K562 (cell line): ENCODE results near the gene TPCN1. TPM values are rescaled to one million over a fixed set of nuclear protein-coding genes. Genes with fewer than 3 reads are reported as not detected.
A peak's percentile ranks its signal among the peaks of the same experiment; 100 is the strongest.

Experiments used
- ATAC-seq: fragments of 200-7000 bp; cut with Tn5 transposase; 3 replicates; pipeline ENCODE4 v1.9.1; 2020; ENCODE audit warnings: moderate library complexity
- BruUV-seq: library from RNA; stranded (reverse); fragments of 400-500 nt; replicated peaks from 2 replicates; lab custom pipeline; 2021; lab: Mats Ljungman, UMichigan
- CTCF ChIA-PET: fragments of 300-600 bp; formaldehyde crosslinking; extraction: SDS; loops from one replicate; lab custom pipeline; 2021; ENCODE audit warnings: low intra/inter-chr PET ratio; lab: Yijun Ruan, JAX
- POLR2A ChIA-PET: fragments of 300-600, 350-650 bp; sonication (Branson Sonifier 250); formaldehyde crosslinking; extraction: SDS; loops from one replicate; lab custom pipeline; 2021; ENCODE audit warnings: antibody characterized with exemption, inconsistent platforms; lab: Yijun Ruan, JAX
- DNase-seq, 4 experiments: peaks; one replicate each; pipeline versions ENCODE4 v3.0.0 to v3.0.0-alpha.2; 2011 to 2018; ENCODE audit warnings: low spot score in 3 of 4, mixed read lengths in 3 of 4; ENCODE audit errors: extremely low read depth in 1 of 4
- FAIRE-seq: peaks from 2 replicates; lab custom pipeline; 2011; peaks lifted over from hg19 to GRCh38; lab: Jason Lieb, UNC
- H2AFZ ChIP-seq: 2 replicates; pipeline ENCODE4 v1.6.0; 2011; ENCODE audit warnings: low read depth, low read length, control low read depth, inconsistent platforms
- H3K27ac ChIP-seq: fragments of 200-600 bp; 3 replicates; pipeline ENCODE4 v1.8.0; 2011; ENCODE audit warnings: low read depth, mild to moderate bottlenecking, control low read depth, inconsistent platforms, low read length, moderate library complexity, mixed read lengths; ENCODE audit errors: extremely low read depth
- H3K27me3 ChIP-seq, 2 experiments: fragments of 300-600 bp in 1 of 2; 2 replicates in 1 of 2; 3 replicates in 1 of 2; pipeline versions ENCODE4 v1.6.0 to v1.8.0; 2011; ENCODE audit warnings: inconsistent platforms in 2 of 2, low read length in 2 of 2, mild to moderate bottlenecking in 1 of 2, mixed read lengths in 1 of 2, moderate library complexity in 1 of 2; ENCODE audit not compliant: control insufficient read depth in 2 of 2, insufficient read depth in 2 of 2
- H3K36me3 ChIP-seq: fragments of 300-600 bp; 3 replicates; pipeline ENCODE4 v1.8.0; 2011; ENCODE audit warnings: mild to moderate bottlenecking, low read length, inconsistent platforms; ENCODE audit not compliant: control insufficient read depth, insufficient read depth
- H3K4me1 ChIP-seq, 2 experiments: fragments of 200-600 bp in 1 of 2; replicated peaks in 1 of 2; 2 replicates in 1 of 2; 3 replicates in 1 of 2; pipeline versions ENCODE4 v1.5.1 to v1.8.0; 2011; ENCODE audit warnings: inconsistent platforms in 2 of 2, low read length in 2 of 2, mild to moderate bottlenecking in 1 of 2, mixed read lengths in 1 of 2, moderate library complexity in 1 of 2; ENCODE audit not compliant: control insufficient read depth in 2 of 2, insufficient read depth in 2 of 2
- H3K4me2 ChIP-seq: 2 replicates; pipeline ENCODE4 v1.6.1; 2011; ENCODE audit warnings: low read length, control low read depth, inconsistent platforms, mixed read lengths; ENCODE audit not compliant: insufficient read depth
- H3K4me3 ChIP-seq: fragments of 200-600 bp; sonication (generic), shearing (Covaris generic); 2 replicates; pipeline ENCODE4 v1.5.1; 2016; ENCODE audit warnings: control low read depth, inconsistent platforms
- H3K79me2 ChIP-seq: fragments of 200-600 bp; 3 replicates; pipeline ENCODE4 v1.8.0; 2011; ENCODE audit warnings: low read length, inconsistent platforms; ENCODE audit not compliant: control insufficient read depth, insufficient read depth
- H3K9ac ChIP-seq, 2 experiments: 2 replicates each; pipeline versions ENCODE4 v1.6.0 to v1.6.1; 2011; ENCODE audit warnings: low read depth in 2 of 2, low read length in 2 of 2, control low read depth in 1 of 2, inconsistent platforms in 1 of 2, mild to moderate bottlenecking in 1 of 2, mixed read lengths in 1 of 2; ENCODE audit not compliant: insufficient read depth in 1 of 2
- H3K9me1 ChIP-seq: one replicate; pipeline ENCODE4 v1.6.0; 2011; ENCODE audit warnings: inconsistent platforms, mild to moderate bottlenecking, low read length, moderate library complexity; ENCODE audit not compliant: control insufficient read depth, insufficient read depth
- H3K9me3 ChIP-seq: replicated peaks from 2 replicates; pipeline ENCODE4 v1.5.1; 2011; ENCODE audit warnings: low read depth, low read length, inconsistent platforms; ENCODE audit not compliant: control insufficient read depth, insufficient read depth
- H4K20me1 ChIP-seq: replicated peaks from 2 replicates; pipeline ENCODE4 v1.6.1; 2011; ENCODE audit warnings: low read length, inconsistent platforms, mixed read lengths; ENCODE audit not compliant: control insufficient read depth, insufficient read depth
- COPS2 ChIP-seq: fragments of 450-650 bp; conservative IDR thresholded peaks from 2 replicates; pipeline ENCODE4 v1.6.1; 2016; ENCODE audit warnings: mild to moderate bottlenecking, moderate library complexity
- HSF4 ChIP-seq: fragments of 250-450 bp; sonication (Bioruptor Pico); IDR thresholded peaks from 2 replicates; pipeline ENCODE4 v2.1.2; 2022; ENCODE audit warnings: mild to moderate bottlenecking, moderate library complexity, borderline replicate concordance
- MAZ ChIP-seq, 2 experiments: fragments of 450-650 bp in 1 of 2; sonication (generic) in 1 of 2; formaldehyde crosslinking; IDR thresholded peaks in 1 of 2; conservative IDR thresholded peaks in 1 of 2; 2 replicates each; pipeline versions ENCODE4 v1.4.0 to v1.5.0; 2020; ENCODE audit warnings: mild to moderate bottlenecking in 1 of 2, missing genetic modification reagents in 1 of 2
- POLR3A ChIP-seq: IDR thresholded peaks from 2 replicates; pipeline ENCODE4 v1.6.1; 2011; ENCODE audit warnings: borderline replicate concordance, mild to moderate bottlenecking, moderate library complexity; ENCODE audit not compliant: insufficient read length, insufficient read depth; ENCODE audit errors: extremely low read depth
- RAD21 ChIP-seq, 2 experiments: fragments of 250-450 bp in 1 of 2; fragments of 450-650 bp in 1 of 2; sonication (Bioruptor Pico) in 1 of 2; formaldehyde crosslinking in 1 of 2; IDR thresholded peaks in 1 of 2; conservative IDR thresholded peaks in 1 of 2; 2 replicates each; pipeline versions ENCODE4 v1.4.0 to v1.8.0; 2020 to 2022; ENCODE audit warnings: mild to moderate bottlenecking in 2 of 2, moderate library complexity in 1 of 2
- ZNF263 ChIP-seq: sonication (generic); formaldehyde crosslinking; IDR thresholded peaks from 2 replicates; pipeline ENCODE4 v1.8.0; 2022; ENCODE audit warnings: mild to moderate bottlenecking, missing genetic modification reagents, borderline replicate concordance
- ZNF324 ChIP-seq: fragments of 250-450 bp; sonication (Bioruptor Pico); IDR thresholded peaks from 2 replicates; pipeline ENCODE4 v1.4.0; 2020; ENCODE audit warnings: mild to moderate bottlenecking
- ZNF79 ChIP-seq: fragments of 250-450 bp; sonication (Bioruptor Pico); IDR thresholded peaks from 2 replicates; pipeline ENCODE4 v1.4.0; 2020; ENCODE audit warnings: low read depth, mild to moderate bottlenecking, moderate library complexity
- WGBS: fragments of 100-300 bp; shearing (Covaris generic); methylation state at CpG from one replicate; pipeline ENCODE4 v1.1.6; 2016; ENCODE audit warnings: low coverage, mixed read lengths; ENCODE audit not compliant: insufficient coverage; ENCODE audit errors: missing lambda C conversion rate; 5-methylcytosine and 5-hydroxymethylcytosine counted together
- in situ Hi-C: fragments of 300-500 bp; cut with MboI; formaldehyde crosslinking; loops from 4 replicates; pipeline ENCODE4 v1.15.0; 2018; ENCODE audit warnings: inconsistent platforms, mixed read lengths
- intact Hi-C: fragments of 100-400 bp; cut with micrococcal nuclease; formaldehyde crosslinking; loops from 2 replicates; pipeline ENCODE4 v1.14.2; 2022
- polyA plus RNA-seq, 8 experiments: library from polyadenylated mRNA; depleted of rRNA in 4 of 8; stranded (reverse) in 5 of 8; unstranded in 3 of 8; fragments of >200 nt; fragmentation: Nextera tagmentation in 2 of 8; fragmentation: Illumina TruSeq in 1 of 8; extraction: Ambion mirVana in 2 of 8; extraction: Trizol in 1 of 8; gene quantifications; 2 replicates each; pipeline versions ENCODE4 v1.2.1 to v1.2.3, GENCODE V29; 2011 to 2014; ENCODE audit warnings: inconsistent platforms in 1 of 8, missing spikeins in 1 of 8
- total RNA-seq, 7 experiments: library from RNA; depleted of rRNA in 6 of 7; stranded (reverse); fragments of >200 nt in 6 of 7; fragmentation: Illumina TruSeq in 2 of 7; extraction: Trizol in 2 of 7; gene quantifications; 2 replicates each; pipeline versions ENCODE4 v1.2.1 to v1.2.3, GENCODE V29; 2011 to 2021; ENCODE audit warnings: low replicate concordance in 1 of 7
- TF ChIP-seq, protein P1 (sequence below), 2 experiments: fragments of 450-650 bp; IDR thresholded peaks; 2 replicates each; pipeline ENCODE4 v1.6.1; 2016
- TF ChIP-seq, protein P2 (sequence below): fragments of 200-800 bp; sonication (Bioruptor generic); IDR thresholded peaks from 2 replicates; pipeline ENCODE4 v1.6.1; 2017; ENCODE audit warnings: missing genetic modification characterization, missing compliant biosample characterization
- TF ChIP-seq, protein P3 (sequence below), 2 experiments: fragments of 450-650 bp; IDR thresholded peaks; 2 replicates each; pipeline ENCODE4 v1.6.1; 2018; ENCODE audit warnings: mild to moderate bottlenecking in 2 of 2, low read depth in 1 of 2; ENCODE audit not compliant: partially characterized antibody in 2 of 2
- TF ChIP-seq, protein P4 (sequence below): fragments of 450-650 bp; formaldehyde crosslinking; IDR thresholded peaks from 2 replicates; pipeline ENCODE4 v1.4.0; 2022; ENCODE audit warnings: missing genetic modification characterization

Gene TPCN1
- total and polyA plus RNA-seq, 9 of the 15 experiments (the other 6 are each of a cell fraction or from before 2014, with no cell fraction given): 0.80 to 23.8 (median 7.4) TPM

DNA sequence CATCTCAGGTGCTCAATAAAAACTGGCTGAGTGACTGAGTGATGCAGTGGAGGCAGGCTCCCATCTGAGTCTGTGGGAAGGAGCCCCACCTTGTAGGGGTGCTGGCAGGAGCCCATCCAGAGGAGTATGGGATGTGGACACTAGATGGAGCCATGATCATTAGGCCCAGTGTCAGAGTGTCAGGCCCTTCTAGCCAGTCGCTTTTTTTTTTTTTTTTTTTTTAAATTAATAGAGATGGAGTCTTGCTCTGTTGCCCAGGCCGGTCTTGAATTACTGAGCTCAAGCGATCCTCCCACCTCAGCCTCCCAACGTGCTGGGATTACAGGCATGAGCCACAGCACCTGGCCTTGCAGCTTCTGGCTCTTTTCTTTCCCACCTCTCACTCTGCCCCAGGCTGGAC, 24.3 kb upstream of the TPCN1 start:
- ChIA-PET POLR2A (interaction anchor here (0.8 kb wide), 1 partner anchor 24 kb away, joined by 3 read pairs; the partner anchor contains the start of gene TPCN1), CTCF (no interaction called here)
- Histone ChIP-seq H3K4me2 (no peak overlapping the region), H2AFZ (no peak overlapping the region), H3K27ac (no peak overlapping the region), H4K20me1 (peaks cover 4% of the 10 kb centered on the region; the same call in 1 of the 2 replicates), H3K79me2 (no peaks in the 10 kb centered on the region), H3K9ac (no peak overlapping the region), H3K4me3 (no peak overlapping the region), H3K9me1 (no peaks in the 10 kb centered on the region), H3K4me1 (peaks cover 2 to 21% of the 10 kb centered on the region in 2 experiments; a peak in 4 of 5 replicates), H3K9me3 (no peaks in the 10 kb centered on the region), H3K27me3 (no peaks in the 10 kb centered on the region), H3K36me3 (peaks cover 10% of the 10 kb centered on the region; the same call in 1 of the 3 replicates)
- ATAC-seq: peak; percentile 97
- intact Hi-C loops (loop anchor here (2.0 to 5.0 kb wide), 3 partner anchors 40 to 228 kb away; no protein-coding TSS in a partner anchor), in situ Hi-C loops (loop anchor here (5.0 to 25.0 kb wide), 3 partner anchors 85 to 448 kb away; partner anchors contain the start of genes SDS and SDSL)
- BruUV-seq: no TSS peak
- peak; percentile 75 for FAIRE-seq
- WGBS: 0% methylated on average over 3 of the region's 4 CpGs
- DNase-seq: peak; percentile 73 to 87 (median 78)
- TF ChIP-seq, protein P1, sequence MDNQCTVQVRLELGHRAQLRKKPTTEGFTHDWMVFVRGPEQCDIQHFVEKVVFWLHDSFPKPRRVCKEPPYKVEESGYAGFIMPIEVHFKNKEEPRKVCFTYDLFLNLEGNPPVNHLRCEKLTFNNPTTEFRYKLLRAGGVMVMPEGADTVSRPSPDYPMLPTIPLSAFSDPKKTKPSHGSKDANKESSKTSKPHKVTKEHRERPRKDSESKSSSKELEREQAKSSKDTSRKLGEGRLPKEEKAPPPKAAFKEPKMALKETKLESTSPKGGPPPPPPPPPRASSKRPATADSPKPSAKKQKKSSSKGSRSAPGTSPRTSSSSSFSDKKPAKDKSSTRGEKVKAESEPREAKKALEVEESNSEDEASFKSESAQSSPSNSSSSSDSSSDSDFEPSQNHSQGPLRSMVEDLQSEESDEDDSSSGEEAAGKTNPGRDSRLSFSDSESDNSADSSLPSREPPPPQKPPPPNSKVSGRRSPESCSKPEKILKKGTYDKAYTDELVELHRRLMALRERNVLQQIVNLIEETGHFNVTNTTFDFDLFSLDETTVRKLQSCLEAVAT (IDR thresholded peaks at IDR 0.05): no peak
- TF ChIP-seq, protein P2, sequence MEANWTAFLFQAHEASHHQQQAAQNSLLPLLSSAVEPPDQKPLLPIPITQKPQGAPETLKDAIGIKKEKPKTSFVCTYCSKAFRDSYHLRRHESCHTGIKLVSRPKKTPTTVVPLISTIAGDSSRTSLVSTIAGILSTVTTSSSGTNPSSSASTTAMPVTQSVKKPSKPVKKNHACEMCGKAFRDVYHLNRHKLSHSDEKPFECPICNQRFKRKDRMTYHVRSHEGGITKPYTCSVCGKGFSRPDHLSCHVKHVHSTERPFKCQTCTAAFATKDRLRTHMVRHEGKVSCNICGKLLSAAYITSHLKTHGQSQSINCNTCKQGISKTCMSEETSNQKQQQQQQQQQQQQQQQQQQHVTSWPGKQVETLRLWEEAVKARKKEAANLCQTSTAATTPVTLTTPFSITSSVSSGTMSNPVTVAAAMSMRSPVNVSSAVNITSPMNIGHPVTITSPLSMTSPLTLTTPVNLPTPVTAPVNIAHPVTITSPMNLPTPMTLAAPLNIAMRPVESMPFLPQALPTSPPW: peak; percentile 43
- no peak for TF ChIP-seq ZNF79
- TF ChIP-seq MAZ (CRISPR knock-in tag; conservative IDR thresholded peaks at IDR 0.05 in 1 of 2, IDR thresholded peaks at IDR 0.05 in 1 of 2): peak in 1 of 2 experiments; percentile 27; a peak in 1 of 4 replicates
- TF ChIP-seq COPS2: no peak
- TF ChIP-seq ZNF324 (CRISPR knock-in tag): no peak
- TF ChIP-seq, protein P3, sequence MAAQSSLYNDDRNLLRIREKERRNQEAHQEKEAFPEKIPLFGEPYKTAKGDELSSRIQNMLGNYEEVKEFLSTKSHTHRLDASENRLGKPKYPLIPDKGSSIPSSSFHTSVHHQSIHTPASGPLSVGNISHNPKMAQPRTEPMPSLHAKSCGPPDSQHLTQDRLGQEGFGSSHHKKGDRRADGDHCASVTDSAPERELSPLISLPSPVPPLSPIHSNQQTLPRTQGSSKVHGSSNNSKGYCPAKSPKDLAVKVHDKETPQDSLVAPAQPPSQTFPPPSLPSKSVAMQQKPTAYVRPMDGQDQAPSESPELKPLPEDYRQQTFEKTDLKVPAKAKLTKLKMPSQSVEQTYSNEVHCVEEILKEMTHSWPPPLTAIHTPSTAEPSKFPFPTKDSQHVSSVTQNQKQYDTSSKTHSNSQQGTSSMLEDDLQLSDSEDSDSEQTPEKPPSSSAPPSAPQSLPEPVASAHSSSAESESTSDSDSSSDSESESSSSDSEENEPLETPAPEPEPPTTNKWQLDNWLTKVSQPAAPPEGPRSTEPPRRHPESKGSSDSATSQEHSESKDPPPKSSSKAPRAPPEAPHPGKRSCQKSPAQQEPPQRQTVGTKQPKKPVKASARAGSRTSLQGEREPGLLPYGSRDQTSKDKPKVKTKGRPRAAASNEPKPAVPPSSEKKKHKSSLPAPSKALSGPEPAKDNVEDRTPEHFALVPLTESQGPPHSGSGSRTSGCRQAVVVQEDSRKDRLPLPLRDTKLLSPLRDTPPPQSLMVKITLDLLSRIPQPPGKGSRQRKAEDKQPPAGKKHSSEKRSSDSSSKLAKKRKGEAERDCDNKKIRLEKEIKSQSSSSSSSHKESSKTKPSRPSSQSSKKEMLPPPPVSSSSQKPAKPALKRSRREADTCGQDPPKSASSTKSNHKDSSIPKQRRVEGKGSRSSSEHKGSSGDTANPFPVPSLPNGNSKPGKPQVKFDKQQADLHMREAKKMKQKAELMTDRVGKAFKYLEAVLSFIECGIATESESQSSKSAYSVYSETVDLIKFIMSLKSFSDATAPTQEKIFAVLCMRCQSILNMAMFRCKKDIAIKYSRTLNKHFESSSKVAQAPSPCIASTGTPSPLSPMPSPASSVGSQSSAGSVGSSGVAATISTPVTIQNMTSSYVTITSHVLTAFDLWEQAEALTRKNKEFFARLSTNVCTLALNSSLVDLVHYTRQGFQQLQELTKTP (IDR thresholded peaks at IDR 0.05; ENCODE audit: low read depth in 1 of 2, partially characterized antibody in 2 of 2): peak in 1 of 2 experiments; percentile 26
- TF ChIP-seq RAD21 (CRISPR knock-in tag; conservative IDR thresholded peaks at IDR 0.05 in 1 of 2, IDR thresholded peaks at IDR 0.05 in 1 of 2): peak; percentile 66 to 81
- no peak for TF ChIP-seq POLR3A
- TF ChIP-seq, protein P4, sequence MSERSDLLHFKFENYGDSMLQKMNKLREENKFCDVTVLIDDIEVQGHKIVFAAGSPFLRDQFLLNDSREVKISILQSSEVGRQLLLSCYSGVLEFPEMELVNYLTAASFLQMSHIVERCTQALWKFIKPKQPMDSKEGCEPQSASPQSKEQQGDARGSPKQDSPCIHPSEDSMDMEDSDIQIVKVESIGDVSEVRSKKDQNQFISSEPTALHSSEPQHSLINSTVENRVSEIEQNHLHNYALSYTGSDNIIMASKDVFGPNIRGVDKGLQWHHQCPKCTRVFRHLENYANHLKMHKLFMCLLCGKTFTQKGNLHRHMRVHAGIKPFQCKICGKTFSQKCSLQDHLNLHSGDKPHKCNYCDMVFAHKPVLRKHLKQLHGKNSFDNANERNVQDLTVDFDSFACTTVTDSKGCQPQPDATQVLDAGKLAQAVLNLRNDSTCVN (CRISPR knock-in tag): no peak
- peak; percentile 29; the same call in 1 of the 2 replicates for TF ChIP-seq ZNF263
- TF ChIP-seq HSF4 (CRISPR knock-in tag): no peak
